Endometrium (tissue), 2 donors: ENCODE measurements around the gene TFAP2D.

Source experiments
- FAIRE-seq: peaks from 2 replicates; lab custom pipeline; 2012; peaks lifted over from hg19 to GRCh38; lab: Jason Lieb, UNC
- donor health status: control.
- donor health status: control.

The TFAP2D gene

DNA sequence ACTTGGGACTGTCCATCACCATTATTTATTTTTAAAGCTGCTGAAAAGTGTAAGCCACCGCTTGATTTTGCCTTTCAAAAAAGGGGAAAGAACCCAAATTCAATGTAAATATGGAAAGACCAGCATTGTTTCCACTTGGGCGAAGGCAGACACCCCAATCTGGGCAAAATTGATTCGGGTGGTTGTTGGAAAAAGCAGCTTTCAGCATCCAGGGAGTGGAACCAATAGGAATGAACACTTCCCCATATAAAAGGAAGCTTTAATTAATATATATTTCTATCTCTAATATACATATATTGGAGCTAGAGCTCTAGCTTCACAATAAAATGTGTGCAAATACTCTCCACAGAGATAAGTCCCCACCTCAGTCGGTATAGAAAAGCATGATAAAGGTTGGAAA lies at the start of gene TFAP2D:
TFAP2D (plus strand) TSS at position 301 of the 400 bp plus-strand sequence. CDS start 530 bp downstream, outside the sequence.
- FAIRE-seq, result no peak

- FAIRE-seq, result no peak
Observed at GRCh38 chr6:50663806-50664205, 49.5 kb upstream of the TFAP2D start.

GRCh38 chr6:50666089-50666488 lies 47.2 kb upstream of the TFAP2D start:
- no peak for FAIRE-seq

GRCh38 chr6:50681213-50681824 lies 32.0 kb upstream of the TFAP2D start:
- no peak for FAIRE-seq

DNA sequence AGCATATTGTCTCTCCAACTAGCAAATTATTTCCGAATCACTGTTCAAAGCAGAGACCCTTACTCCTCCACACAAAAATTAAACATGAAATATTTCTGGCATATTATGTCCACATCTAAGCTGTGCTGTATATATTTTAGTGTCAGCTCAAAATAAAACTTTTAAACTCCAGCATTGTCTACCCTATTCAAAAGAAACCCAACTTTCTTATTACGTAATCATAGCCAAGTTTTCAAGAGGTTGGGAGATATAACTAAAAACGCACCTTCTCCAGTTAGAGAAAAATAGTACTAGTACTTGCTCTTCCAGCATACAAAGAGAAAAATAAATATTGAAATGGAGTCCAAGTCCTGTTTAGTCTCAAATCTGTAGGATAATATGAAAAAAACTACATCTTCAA lies 24.1 kb upstream of the TFAP2D start:
- FAIRE-seq, result no peak

- FAIRE-seq, result no peak
Observed at GRCh38 chr6:50691814-50692495, 21.4 kb upstream of the TFAP2D start.

DNA sequence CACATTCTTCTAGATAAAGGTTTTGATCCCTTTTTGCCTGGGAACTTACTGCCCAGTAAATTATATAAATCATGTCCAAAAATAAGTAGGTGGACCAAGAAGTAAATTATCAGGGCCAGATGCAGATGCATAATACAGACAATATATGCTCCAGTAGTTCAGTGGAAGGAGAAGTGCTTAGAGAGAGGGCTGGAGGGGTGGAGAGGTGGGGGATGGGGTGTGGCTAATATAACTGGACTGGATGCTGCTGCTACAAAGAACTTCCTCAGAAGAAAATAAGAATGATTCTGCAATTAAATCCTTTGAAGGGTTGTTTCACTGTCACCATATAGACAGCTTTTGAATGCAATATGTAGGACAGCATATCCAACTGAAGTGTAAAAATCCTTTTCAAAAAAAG lies 14.8 kb upstream of the TFAP2D start:
- no peak for FAIRE-seq

DNA sequence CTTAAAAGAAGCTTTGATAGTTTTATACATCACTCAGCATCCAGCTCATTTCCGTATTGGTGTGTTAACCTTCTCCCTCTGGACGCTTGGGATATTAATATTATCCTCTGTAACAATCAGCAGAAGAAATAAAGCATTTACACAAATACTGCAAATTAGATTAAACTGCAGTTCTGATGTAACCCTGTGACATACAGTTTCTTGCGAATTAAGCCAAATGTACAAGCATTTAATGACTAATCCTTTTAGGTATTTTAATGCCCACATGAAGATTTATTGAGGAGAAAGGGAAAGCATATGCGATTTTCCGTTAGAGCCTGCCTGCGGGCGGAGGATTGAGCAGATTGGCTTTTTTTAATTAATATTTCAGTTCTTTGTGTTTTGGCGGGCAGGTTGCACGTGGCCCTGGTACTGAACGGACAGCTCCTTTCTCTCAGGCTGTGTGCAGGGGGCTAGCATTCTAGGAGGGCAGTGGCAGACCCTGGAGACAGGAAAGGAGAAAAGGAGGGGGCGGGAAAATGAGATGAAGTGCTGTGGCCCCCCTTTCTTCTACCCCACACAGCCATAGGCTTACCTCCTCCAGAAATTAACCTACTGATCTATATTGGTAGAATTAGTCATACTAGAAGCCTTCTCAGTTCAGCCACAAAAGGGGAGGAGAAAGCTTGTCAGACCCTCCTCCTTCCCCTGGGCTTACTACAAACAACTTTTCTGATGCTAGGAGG lies 14.1 kb upstream of the TFAP2D start:
- no peak for FAIRE-seq

GRCh38 chr6:50706575-50706974 lies 6.8 kb upstream of the TFAP2D start:
- no peak for FAIRE-seq

- FAIRE-seq, result no peak
Observed at GRCh38 chr6:50707191-50707590, 6.1 kb upstream of the TFAP2D start.

DNA sequence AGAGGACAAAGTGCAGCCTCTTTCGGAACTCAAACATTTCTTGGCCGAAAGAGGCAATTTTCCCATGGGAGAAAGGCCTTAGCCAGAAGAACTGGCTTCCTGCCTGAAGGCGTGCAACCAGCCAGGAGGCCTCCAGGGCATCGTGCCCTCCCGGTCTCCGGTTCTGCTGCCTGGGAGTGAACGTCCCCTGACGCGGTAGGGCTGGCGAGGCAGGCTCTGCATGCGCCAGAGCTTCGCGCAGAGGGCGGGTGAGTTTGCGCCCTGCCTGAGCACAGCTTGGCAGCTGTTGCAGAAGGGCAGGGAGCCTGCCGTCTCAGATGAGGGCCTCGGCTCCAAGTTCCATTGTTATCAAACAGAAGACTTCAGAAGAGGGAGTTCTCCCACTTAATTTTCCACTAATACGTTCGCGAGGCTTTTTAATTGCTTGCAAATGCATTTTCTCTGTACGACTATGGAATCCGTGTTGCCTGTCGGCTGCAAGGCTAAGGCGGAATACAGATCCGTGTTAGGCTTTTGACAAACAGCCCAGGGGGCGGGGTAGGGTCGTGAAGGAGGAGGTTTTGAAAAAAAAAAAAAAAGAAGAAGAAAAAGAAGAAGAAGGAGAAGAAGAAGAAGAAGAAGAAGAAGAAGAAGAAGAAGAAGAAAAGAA lies 5.5 kb upstream of the TFAP2D start:
- no peak for FAIRE-seq

- no peak for FAIRE-seq
Observed at GRCh38 chr6:50708664-50709365, 4.5 kb upstream of the TFAP2D start.

GRCh38 chr6:50709366-50709734 lies 4.0 kb upstream of the TFAP2D start:
- no peak for FAIRE-seq

- FAIRE-seq, result no peak
Observed at GRCh38 chr6:50711686-50712085, 1.6 kb upstream of the TFAP2D start.

DNA sequence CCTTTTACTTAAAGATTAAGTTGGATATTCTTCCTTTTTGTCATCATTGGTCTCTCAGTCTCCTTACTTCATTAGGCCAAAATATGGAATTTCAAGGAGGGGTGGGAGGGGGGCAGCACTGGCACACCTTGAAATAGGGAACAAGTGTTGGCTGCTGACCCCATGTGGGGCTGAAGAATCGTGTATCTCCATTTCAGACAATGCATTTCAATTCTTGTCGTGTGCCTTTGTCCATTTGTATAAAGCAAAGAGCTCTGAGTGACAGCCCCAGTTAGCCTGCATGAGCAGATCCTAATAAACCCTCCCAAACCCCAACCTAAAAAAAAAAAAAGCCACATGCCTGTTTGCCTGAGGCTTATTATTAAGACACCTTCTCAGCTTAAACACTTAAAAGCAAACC lies 1.0 kb upstream of the TFAP2D start:
- no peak for FAIRE-seq

DNA sequence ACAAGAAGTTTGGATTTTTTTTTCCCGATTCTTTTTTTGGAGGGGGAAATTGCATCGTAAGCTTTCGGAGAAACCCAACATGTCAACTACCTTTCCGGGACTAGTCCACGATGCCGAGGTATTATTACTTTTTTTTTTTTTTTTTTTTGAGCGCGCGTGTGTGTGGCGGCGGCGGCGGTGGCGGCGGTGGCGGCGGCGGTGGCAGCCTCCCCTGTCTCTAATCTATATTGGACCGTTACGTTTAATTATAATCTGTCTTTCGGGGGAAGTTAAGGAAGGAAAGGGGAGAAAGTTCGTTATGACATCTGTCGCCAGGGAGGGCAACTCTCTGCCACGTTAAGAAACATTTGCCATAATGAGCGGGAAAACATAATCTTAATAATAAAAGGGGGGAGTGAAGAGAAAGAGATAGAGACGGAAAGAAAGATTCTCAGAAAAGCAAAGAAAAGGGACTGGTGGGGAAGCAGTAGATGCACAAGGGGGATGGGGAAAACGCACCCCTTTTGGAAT lies 706 bp downstream of the TFAP2D start:
- FAIRE-seq, result no peak

DNA sequence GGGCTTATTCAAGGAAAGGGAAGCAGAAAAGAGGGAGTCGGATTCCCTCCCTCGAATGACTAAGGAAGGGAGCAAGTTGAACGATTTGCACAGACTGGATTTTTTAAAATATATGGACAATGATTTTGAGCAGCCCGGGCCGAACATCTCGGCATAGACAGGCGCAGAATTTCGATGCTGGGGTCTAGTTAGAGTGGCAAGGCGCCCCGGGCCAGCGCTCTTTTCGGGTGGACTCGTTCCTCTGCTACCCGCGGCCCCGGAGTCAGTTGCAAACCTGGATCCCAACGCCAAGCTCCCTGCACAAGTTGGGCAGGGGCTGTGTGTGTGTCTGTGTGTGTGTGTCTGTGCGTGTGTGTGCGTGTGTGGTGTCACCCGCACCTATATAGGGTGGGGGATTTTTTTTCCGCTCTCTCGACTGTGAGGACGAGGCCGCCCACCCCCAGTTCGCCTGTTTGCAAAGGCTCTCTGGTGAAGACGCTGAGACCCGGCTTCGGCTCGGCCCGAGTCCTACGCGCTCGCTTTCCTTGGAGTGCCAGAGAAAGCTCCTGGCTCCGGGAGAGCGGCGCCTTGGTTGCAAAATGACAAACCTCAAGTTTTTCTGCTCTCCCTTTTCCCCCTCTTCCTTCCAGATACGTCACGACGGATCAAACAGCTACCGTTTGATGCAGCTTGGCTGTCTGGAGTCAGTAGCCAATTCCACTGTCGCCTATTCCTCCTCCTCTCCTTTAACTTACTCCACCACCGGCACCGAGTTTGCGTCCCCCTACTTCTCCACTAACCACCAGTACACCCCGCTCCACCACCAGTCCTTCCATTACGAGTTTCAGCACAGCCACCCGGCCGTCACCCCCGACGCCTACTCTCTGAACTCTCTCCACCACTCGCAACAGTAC lies 1.4 kb downstream of the TFAP2D start:
- no peak for FAIRE-seq

- FAIRE-seq, result no peak
Observed at GRCh38 chr6:50716899-50717509, 3.7 kb downstream of the TFAP2D start.

DNA sequence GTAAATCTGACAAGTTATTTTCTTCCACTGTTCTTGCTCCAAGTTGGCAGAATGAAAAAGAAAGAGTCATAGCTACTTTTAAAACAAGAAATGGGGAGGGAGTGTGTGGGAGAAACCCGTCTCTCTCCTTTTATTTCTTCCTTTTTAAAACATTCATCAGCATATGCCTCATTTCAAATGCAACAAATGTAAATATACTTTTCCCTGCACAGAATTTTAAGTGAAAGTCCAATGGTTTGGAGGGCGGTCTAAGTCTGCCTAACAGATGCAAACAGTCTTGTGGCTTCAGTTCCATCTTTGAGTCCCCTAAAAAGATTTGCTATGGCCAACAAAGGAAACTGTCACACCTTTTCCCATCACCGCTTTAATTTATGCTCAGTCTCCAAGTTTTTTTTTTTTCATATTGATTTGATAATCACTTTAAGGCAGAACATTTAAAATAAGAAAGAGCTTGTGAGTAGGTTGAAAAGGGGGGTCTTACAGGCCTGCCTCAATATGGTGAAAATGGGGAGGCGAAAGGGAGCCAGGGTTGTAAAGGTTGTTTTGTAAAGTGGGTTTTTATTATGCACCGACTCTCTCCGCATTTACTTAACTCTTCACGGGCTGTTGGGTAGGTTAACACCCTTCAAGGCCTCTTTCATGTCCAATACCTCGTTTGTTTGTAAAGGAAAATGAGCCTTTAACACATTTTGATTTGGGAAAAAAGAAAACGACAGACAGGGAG lies 4.6 kb downstream of the TFAP2D start:
- no peak for FAIRE-seq

- FAIRE-seq, result no peak
Observed at GRCh38 chr6:50718566-50718965, 5.2 kb downstream of the TFAP2D start.
